ENCODE measurements around the gene RBCK1. TPM values are rescaled to one million over a fixed set of nuclear protein-coding genes. Genes with fewer than 3 reads are reported as not detected.

Gene RBCK1
- polyA plus RNA-seq, 3 donors, result 66.8 to 110 (median 70.8) TPM

DNA sequence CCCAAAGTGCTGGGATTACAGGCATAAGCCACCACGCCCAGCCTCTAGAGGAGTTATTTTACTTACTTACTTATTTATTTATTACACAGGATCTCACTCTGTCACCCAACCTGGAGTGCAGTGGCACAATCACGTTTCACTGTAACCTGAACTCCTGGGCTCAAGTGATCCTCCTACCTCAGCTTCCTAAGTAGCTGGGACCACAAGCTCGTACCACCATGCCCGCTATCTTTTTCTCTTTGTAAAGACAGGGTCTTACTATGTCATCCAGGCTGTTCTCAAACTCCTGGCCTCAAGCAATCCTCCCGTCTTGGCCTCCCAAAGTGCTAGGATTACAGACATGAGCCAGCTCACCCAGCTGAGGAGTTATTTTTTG is 29.1 kb upstream of the RBCK1 start:
- DNase-seq, result no peak
- H3K9me3 ChIP-seq (replicated peaks in 1 of 2; ENCODE audit: control insufficient read depth in 1 of 2, insufficient read depth in 1 of 2, low read length in 2 of 2), result no peaks in the 10 kb centered on the region
- H3K27me3 Mint-ChIP-seq (ENCODE audit: low read depth in 3 of 3), result peaks cover 1 to 4% (median 2%) of the 10 kb centered on the region in 3 donors
- no peak overlapping the region for H3K4me3 ChIP-seq (replicated peaks in 1 of 3; ENCODE audit: low read depth in 2 of 3, low read length in 3 of 3)
- H3K36me3 ChIP-seq (replicated peaks in 1 of 2; ENCODE audit: control insufficient read depth in 1 of 2, insufficient read depth in 2 of 2, low read length in 2 of 2), result no peaks in the 10 kb centered on the region
- H3K4me3 Mint-ChIP-seq, result no peak overlapping the region
- H3K79me2 ChIP-seq (ENCODE audit: insufficient read depth, low read length), result no peaks in the 10 kb centered on the region
- H3K4me2 ChIP-seq (replicated peaks; ENCODE audit: extremely low read depth, low read length, poor library complexity, severe bottlenecking), result no peak overlapping the region
- H3K4me1 ChIP-seq (ENCODE audit: control insufficient read depth in 1 of 2, insufficient read depth in 2 of 2, low read length in 2 of 2), result peaks cover 13 to 19% of the 10 kb centered on the region in 2 donors
- H3K9ac ChIP-seq (ENCODE audit: insufficient read depth, low read length, poor library complexity, severe bottlenecking), result no peak overlapping the region
- peaks cover 0 to 2% (median 0%) of the 10 kb centered on the region in 7 donors for H3K9me3 Mint-ChIP-seq
- WGBS (ENCODE audit: insufficient coverage), result 90% methylated on average over 3 of the region's 5 CpGs
- TF ChIP-seq, protein P1, sequence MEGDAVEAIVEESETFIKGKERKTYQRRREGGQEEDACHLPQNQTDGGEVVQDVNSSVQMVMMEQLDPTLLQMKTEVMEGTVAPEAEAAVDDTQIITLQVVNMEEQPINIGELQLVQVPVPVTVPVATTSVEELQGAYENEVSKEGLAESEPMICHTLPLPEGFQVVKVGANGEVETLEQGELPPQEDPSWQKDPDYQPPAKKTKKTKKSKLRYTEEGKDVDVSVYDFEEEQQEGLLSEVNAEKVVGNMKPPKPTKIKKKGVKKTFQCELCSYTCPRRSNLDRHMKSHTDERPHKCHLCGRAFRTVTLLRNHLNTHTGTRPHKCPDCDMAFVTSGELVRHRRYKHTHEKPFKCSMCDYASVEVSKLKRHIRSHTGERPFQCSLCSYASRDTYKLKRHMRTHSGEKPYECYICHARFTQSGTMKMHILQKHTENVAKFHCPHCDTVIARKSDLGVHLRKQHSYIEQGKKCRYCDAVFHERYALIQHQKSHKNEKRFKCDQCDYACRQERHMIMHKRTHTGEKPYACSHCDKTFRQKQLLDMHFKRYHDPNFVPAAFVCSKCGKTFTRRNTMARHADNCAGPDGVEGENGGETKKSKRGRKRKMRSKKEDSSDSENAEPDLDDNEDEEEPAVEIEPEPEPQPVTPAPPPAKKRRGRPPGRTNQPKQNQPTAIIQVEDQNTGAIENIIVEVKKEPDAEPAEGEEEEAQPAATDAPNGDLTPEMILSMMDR (IDR thresholded peaks at IDR 0.05), result no peak
- no peak overlapping the region for H3K27ac ChIP-seq (ENCODE audit: low read depth in 1 of 2, low read length in 2 of 2)
- no peak overlapping the region for H3K27ac Mint-ChIP-seq
- peaks cover 14% of the 10 kb centered on the region for H3K4me1 Mint-ChIP-seq
- H4K20me1 ChIP-seq (ENCODE audit: insufficient read depth, low read length), result no peaks in the 10 kb centered on the region
- H3K27me3 ChIP-seq (ENCODE audit: control insufficient read depth in 2 of 2, insufficient read depth in 2 of 2, low read length in 2 of 2), result no peaks in the 10 kb centered on the region
- intact Hi-C loops (cut with micrococcal nuclease), result no loop called here
- H3K36me3 Mint-ChIP-seq, result peaks cover 0 to 4% of the 10 kb centered on the region in 2 donors
- H2AFZ ChIP-seq (ENCODE audit: insufficient read depth, low read depth, low read length, poor library complexity, severe bottlenecking), result no peak overlapping the region

DNA sequence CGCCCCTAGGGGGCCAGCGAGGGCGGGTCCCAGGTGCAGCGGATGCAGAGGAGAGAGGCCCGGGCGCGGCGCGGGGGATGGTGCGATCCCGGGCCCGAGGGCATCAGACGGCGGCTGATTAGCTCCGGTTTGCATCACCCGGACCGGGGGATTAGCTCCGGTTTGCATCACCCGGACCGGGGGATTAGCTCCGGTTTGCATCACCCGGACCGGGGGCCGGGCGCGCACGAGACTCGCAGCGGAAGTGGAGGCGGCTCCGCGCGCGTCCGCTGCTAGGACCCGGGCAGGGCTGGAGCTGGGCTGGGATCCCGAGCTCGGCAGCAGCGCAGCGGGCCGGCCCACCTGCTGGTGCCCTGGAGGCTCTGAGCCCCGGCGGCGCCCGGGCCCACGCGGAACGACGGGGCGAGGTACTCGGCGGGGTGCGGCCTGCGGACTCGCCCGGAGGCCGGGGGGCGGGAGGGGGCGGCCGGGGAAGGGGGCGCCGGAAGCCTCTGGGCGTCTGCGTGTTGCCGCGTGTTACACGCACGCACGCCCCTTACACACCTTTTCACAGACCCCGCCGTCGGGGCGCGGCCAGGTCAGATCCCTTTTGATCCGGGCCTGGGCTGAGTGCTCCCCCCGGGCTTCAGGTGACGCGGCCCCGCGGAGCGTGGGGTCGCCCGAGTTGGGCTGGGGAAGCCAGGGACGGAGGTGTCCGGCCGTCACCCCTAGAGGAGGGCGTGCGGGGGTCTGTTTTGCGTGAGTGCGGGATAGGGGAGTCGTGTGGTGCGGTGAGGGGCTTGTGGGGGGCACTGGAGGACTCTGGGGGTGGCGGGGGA is 27.1 kb upstream of the RBCK1 start:
- peak overlapping the region in 5 of 7 donors; percentile 19 to 84 (median 68) for H3K27ac Mint-ChIP-seq
- DNase-seq, result peak; percentile 56 to 61 (median 59)
- TF ChIP-seq, protein P1 (IDR thresholded peaks at IDR 0.05), result no peak
- no peaks in the 10 kb centered on the region for H3K36me3 ChIP-seq (replicated peaks in 1 of 2; ENCODE audit: control insufficient read depth in 1 of 2, insufficient read depth in 2 of 2, low read length in 2 of 2)
- H3K9me3 ChIP-seq (replicated peaks in 1 of 2; ENCODE audit: control insufficient read depth in 1 of 2, insufficient read depth in 1 of 2, low read length in 2 of 2), result no peaks in the 10 kb centered on the region
- H3K9ac ChIP-seq (ENCODE audit: insufficient read depth, low read length, poor library complexity, severe bottlenecking), result peak overlapping the region; percentile 64
- H3K9me3 Mint-ChIP-seq, result peaks cover 0 to 2% (median 0%) of the 10 kb centered on the region in 7 donors
- H3K79me2 ChIP-seq (ENCODE audit: insufficient read depth, low read length), result no peaks in the 10 kb centered on the region
- H3K4me3 ChIP-seq (replicated peaks in 1 of 3; ENCODE audit: low read depth in 2 of 3, low read length in 3 of 3), result peak overlapping the region; percentile 64 to 82 (median 70)
- intact Hi-C loops (cut with micrococcal nuclease), result no loop called here
- H3K4me1 Mint-ChIP-seq, result peaks cover 9% of the 10 kb centered on the region
- H3K4me2 ChIP-seq (replicated peaks; ENCODE audit: extremely low read depth, low read length, poor library complexity, severe bottlenecking), result peak overlapping the region; percentile 96
- WGBS (ENCODE audit: insufficient coverage), result under 1% methylated on average over 81 of the region's 93 CpGs
- peaks cover 5 to 10% of the 10 kb centered on the region in 2 donors for H3K36me3 Mint-ChIP-seq
- H2AFZ ChIP-seq (ENCODE audit: insufficient read depth, low read depth, low read length, poor library complexity, severe bottlenecking), result peak overlapping the region; percentile 72
- H4K20me1 ChIP-seq (ENCODE audit: insufficient read depth, low read length), result no peaks in the 10 kb centered on the region
- peaks cover 0 to 2% (median 1%) of the 10 kb centered on the region in 3 donors for H3K27me3 Mint-ChIP-seq (ENCODE audit: low read depth in 3 of 3)
- H3K4me1 ChIP-seq (ENCODE audit: control insufficient read depth in 1 of 2, insufficient read depth in 2 of 2, low read length in 2 of 2), result peaks cover 10 to 18% of the 10 kb centered on the region in 2 donors
- H3K27ac ChIP-seq (ENCODE audit: low read depth in 1 of 2, low read length in 2 of 2), result peak overlapping the region in 1 of 2 donors; percentile 68
- peak overlapping the region; percentile 84 to 87 for H3K4me3 Mint-ChIP-seq
- no peaks in the 10 kb centered on the region for H3K27me3 ChIP-seq (ENCODE audit: control insufficient read depth in 2 of 2, insufficient read depth in 2 of 2, low read length in 2 of 2)

Measured in CD14-positive monocyte (primary cell).